ENCODE data around the gene RNF208. TPM values are rescaled to one million over a fixed set of nuclear protein-coding genes. Genes with fewer than 3 reads are reported as not detected.

Gene RNF208
- total and polyA plus RNA-seq, 4 donors, result 0.28 to 7.1 (median 2.6) TPM

DNA sequence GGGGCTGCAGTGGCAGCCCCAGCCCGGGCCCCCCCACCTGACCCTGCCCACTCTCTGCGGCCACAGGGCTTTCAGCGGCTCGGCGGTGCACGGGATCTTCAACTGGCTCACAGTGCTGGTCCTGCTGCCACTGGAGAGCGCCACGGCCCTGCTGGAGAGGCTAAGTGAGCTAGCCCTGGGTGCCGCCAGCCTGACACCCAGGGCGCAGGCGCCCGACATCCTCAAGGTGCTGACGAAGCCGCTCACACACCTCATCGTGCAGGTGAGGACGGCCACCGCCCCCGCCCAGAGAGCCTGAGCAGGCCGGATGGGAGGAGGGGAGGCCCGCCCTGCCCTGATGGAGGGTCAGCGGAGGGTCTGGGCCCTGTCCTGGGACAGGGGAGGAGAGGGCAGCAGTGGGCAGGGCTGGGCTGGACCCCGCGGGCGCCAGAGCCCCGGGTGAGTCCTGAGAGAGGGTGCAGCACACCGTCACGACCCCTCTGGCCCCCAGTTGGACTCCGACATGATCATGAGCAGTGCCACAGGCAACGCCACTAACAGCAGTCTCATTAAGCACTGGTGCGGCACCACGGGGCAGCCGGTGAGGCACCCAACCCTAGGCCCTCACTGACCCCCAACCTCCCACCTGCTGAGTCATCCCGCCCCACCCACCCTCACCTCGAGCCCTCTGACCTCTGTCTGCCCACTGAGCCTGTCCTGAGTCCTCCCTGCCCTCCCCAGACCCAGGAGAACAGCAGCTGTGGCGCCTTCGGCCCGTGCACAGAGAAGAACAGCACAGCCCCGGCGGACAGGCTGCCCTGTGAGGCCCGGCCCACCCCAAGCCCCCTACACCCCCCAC lies 11.3 kb upstream of the RNF208 start:
- Histone ChIP-seq H3K4me1 (ENCODE audit: control insufficient read depth in 4 of 4, insufficient read depth in 4 of 4, low read length in 3 of 4) (peaks cover 5 to 21% (median 8%) of the 10 kb centered on the region in 4 donors), H3K9me3 (ENCODE audit: control insufficient read depth in 4 of 4, low read length in 3 of 4) (no peaks in the 10 kb centered on the region), H3K27ac (ENCODE audit: low read depth in 1 of 2, low read length in 2 of 2) (no peak overlapping the region), H3K4me3 (ENCODE audit: low read depth in 1 of 3, low read length in 3 of 3) (no peak overlapping the region), H3K27me3 (ENCODE audit: control insufficient read depth in 4 of 4, insufficient read depth in 4 of 4, low read length in 3 of 4) (no peaks in the 10 kb centered on the region), H3K36me3 (ENCODE audit: control insufficient read depth in 4 of 4, insufficient read depth in 3 of 4, low read depth in 1 of 4, low read length in 3 of 4) (no peaks in the 10 kb centered on the region), H3K9ac (ENCODE audit: low read depth in 1 of 2, low read length in 2 of 2) (no peak overlapping the region)
- TF ChIP-seq TAF1 (conservative IDR thresholded peaks at IDR 0.05), result no peak
- TF ChIP-seq YY1 (IDR thresholded peaks at IDR 0.05), result no peak
- TF ChIP-seq, protein P1, sequence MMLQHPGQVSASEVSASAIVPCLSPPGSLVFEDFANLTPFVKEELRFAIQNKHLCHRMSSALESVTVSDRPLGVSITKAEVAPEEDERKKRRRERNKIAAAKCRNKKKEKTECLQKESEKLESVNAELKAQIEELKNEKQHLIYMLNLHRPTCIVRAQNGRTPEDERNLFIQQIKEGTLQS (IDR thresholded peaks at IDR 0.05), result no peak
- no peak for TF ChIP-seq FOXA1 (IDR thresholded peaks at IDR 0.05)
- no peak for TF ChIP-seq JUND (IDR thresholded peaks at IDR 0.05)
- TF ChIP-seq MAX (IDR thresholded peaks at IDR 0.05), result no peak
- TF ChIP-seq, protein P2, sequence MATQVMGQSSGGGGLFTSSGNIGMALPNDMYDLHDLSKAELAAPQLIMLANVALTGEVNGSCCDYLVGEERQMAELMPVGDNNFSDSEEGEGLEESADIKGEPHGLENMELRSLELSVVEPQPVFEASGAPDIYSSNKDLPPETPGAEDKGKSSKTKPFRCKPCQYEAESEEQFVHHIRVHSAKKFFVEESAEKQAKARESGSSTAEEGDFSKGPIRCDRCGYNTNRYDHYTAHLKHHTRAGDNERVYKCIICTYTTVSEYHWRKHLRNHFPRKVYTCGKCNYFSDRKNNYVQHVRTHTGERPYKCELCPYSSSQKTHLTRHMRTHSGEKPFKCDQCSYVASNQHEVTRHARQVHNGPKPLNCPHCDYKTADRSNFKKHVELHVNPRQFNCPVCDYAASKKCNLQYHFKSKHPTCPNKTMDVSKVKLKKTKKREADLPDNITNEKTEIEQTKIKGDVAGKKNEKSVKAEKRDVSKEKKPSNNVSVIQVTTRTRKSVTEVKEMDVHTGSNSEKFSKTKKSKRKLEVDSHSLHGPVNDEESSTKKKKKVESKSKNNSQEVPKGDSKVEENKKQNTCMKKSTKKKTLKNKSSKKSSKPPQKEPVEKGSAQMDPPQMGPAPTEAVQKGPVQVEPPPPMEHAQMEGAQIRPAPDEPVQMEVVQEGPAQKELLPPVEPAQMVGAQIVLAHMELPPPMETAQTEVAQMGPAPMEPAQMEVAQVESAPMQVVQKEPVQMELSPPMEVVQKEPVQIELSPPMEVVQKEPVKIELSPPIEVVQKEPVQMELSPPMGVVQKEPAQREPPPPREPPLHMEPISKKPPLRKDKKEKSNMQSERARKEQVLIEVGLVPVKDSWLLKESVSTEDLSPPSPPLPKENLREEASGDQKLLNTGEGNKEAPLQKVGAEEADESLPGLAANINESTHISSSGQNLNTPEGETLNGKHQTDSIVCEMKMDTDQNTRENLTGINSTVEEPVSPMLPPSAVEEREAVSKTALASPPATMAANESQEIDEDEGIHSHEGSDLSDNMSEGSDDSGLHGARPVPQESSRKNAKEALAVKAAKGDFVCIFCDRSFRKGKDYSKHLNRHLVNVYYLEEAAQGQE (IDR thresholded peaks at IDR 0.05), result no peak
- TF ChIP-seq FOXA2 (IDR thresholded peaks at IDR 0.05), result no peak
- TF ChIP-seq GABPA (IDR thresholded peaks at IDR 0.05 in 1 of 2, conservative IDR thresholded peaks at IDR 0.05 in 1 of 2), result no peak
- no peak for TF ChIP-seq RXRA (IDR thresholded peaks at IDR 0.05)
- TF ChIP-seq HNF4G (IDR thresholded peaks at IDR 0.05), result no peak
- TF ChIP-seq SP1 (IDR thresholded peaks at IDR 0.05), result no peak
- no peak for TF ChIP-seq HNF4A (conservative IDR thresholded peaks at IDR 0.05)
- no peak for TF ChIP-seq NR2F2 (IDR thresholded peaks at IDR 0.05)
- TF ChIP-seq EGR1 (IDR thresholded peaks at IDR 0.05; ENCODE audit: low read depth in 2 of 2), result no peak
- no peak for TF ChIP-seq ZBTB33 (IDR thresholded peaks at IDR 0.05)
- no peak for TF ChIP-seq RAD21 (IDR thresholded peaks at IDR 0.05)
- TF ChIP-seq CTCF (IDR thresholded peaks at IDR 0.05; ENCODE audit: low read depth, low read length, missing input control), result no peak
- 75% methylated on average over 40 of the region's 40 CpGs for WGBS
- no peak for DNase-seq (ENCODE audit: low spot score)
